ENCODE data around the gene C6orf62.
A peak's percentile ranks its signal among the peaks of the same experiment; 100 is the strongest.
"Not testable (repeated sequence)": the region's sequence is repeated elsewhere in the genome, so short reads cannot be mapped to it uniquely, and the experiment has no call there.

Gene C6orf62

GRCh38 chr6:24709014-24709711, 9.8 kb downstream of the C6orf62 start:
- TF ChIP-seq FOXP2 (optimal IDR thresholded peaks at IDR 0.05; ENCODE audit: control extremely low read depth, extremely low read length, insufficient read depth) (no peak), POLR2AphosphoS5 (IDR thresholded peaks at IDR 0.05; ENCODE audit: borderline replicate concordance, low read depth, low read length) (no peak), EZH2 (IDR thresholded peaks at IDR 0.05) (no peak)
- DNase-seq (ENCODE audit: low read depth, low spot score): no peak
- H3K9ac ChIP-seq (ENCODE audit: insufficient read length): no peak overlapping the region
- no peak overlapping the region for H3K4me3 ChIP-seq
- H3K36me3 ChIP-seq (ENCODE audit: insufficient read depth, low read length): peaks cover 99% of the 10 kb centered on the region
- no peaks in the 10 kb centered on the region for H3K9me3 ChIP-seq (ENCODE audit: low read depth, low read length)
- H3K27ac ChIP-seq: no peak overlapping the region

GRCh38 chr6:24708612-24709011, 10.3 kb downstream of the C6orf62 start:
- Histone ChIP-seq H3K36me3 (ENCODE audit: insufficient read depth, low read length) (peaks cover 99% of the 10 kb centered on the region), H3K9me3 (ENCODE audit: low read depth, low read length) (no peaks in the 10 kb centered on the region), H3K4me3 (no peak overlapping the region), H3K27ac (no peak overlapping the region), H3K9ac (ENCODE audit: insufficient read length) (no peak overlapping the region)
- no peak for DNase-seq (ENCODE audit: low read depth, low spot score)
- TF ChIP-seq POLR2AphosphoS5 (IDR thresholded peaks at IDR 0.05; ENCODE audit: borderline replicate concordance, low read depth, low read length): no peak
- TF ChIP-seq FOXP2 (optimal IDR thresholded peaks at IDR 0.05; ENCODE audit: control extremely low read depth, extremely low read length, insufficient read depth): no peak
- no peak for TF ChIP-seq EZH2 (IDR thresholded peaks at IDR 0.05)

- Histone ChIP-seq H3K9ac (ENCODE audit: insufficient read length) (no peak overlapping the region), H3K27ac (peak overlapping the region; percentile 49), H3K4me3 (no peak overlapping the region), H3K36me3 (ENCODE audit: insufficient read depth, low read length) (peaks cover 85% of the 10 kb centered on the region), H3K9me3 (ENCODE audit: low read depth, low read length) (no peaks in the 10 kb centered on the region)
- DNase-seq (ENCODE audit: low read depth, low spot score): no peak
- TF ChIP-seq POLR2AphosphoS5 (IDR thresholded peaks at IDR 0.05; ENCODE audit: borderline replicate concordance, low read depth, low read length) (no peak), EZH2 (IDR thresholded peaks at IDR 0.05) (no peak), FOXP2 (optimal IDR thresholded peaks at IDR 0.05; ENCODE audit: control extremely low read depth, extremely low read length, insufficient read depth) (no peak)
Measured at GRCh38 chr6:24704468-24704867, 14.5 kb downstream of the C6orf62 start.

GRCh38 chr6:24702720-24703282, 16.2 kb downstream of the C6orf62 start:
- TF ChIP-seq EZH2 (IDR thresholded peaks at IDR 0.05): no peak
- TF ChIP-seq FOXP2 (optimal IDR thresholded peaks at IDR 0.05; ENCODE audit: control extremely low read depth, extremely low read length, insufficient read depth): no peak
- TF ChIP-seq POLR2AphosphoS5 (IDR thresholded peaks at IDR 0.05; ENCODE audit: borderline replicate concordance, low read depth, low read length): no peak; the same call in 1 of the 2 replicates
- DNase-seq (ENCODE audit: low read depth, low spot score): no peak
- Histone ChIP-seq H3K9me3 (ENCODE audit: low read depth, low read length) (no peaks in the 10 kb centered on the region), H3K36me3 (ENCODE audit: insufficient read depth, low read length) (peaks cover 74% of the 10 kb centered on the region), H3K27ac (0 out of 2 replicates have a peak overlapping the region, but pooled peaks have one; percentile 45), H3K9ac (ENCODE audit: insufficient read length) (no peak overlapping the region), H3K4me3 (no peak overlapping the region)

GRCh38 chr6:24699521-24700359, 19.2 kb downstream of the C6orf62 start:
- Histone ChIP-seq H3K27ac (no peak overlapping the region), H3K4me3 (no peak overlapping the region), H3K36me3 (ENCODE audit: insufficient read depth, low read length) (peaks cover 44% of the 10 kb centered on the region), H3K9ac (ENCODE audit: insufficient read length) (no peak overlapping the region), H3K9me3 (ENCODE audit: low read depth, low read length) (no peaks in the 10 kb centered on the region)
- TF ChIP-seq FOXP2 (optimal IDR thresholded peaks at IDR 0.05; ENCODE audit: control extremely low read depth, extremely low read length, insufficient read depth) (no peak), POLR2AphosphoS5 (IDR thresholded peaks at IDR 0.05; ENCODE audit: borderline replicate concordance, low read depth, low read length) (no peak), EZH2 (IDR thresholded peaks at IDR 0.05) (no peak)
- DNase-seq (ENCODE audit: low read depth, low spot score): no peak

- no peak for DNase-seq (ENCODE audit: low read depth, low spot score)
- no peak overlapping the region for H3K9ac ChIP-seq (ENCODE audit: insufficient read length)
- no peak for TF ChIP-seq FOXP2 (optimal IDR thresholded peaks at IDR 0.05; ENCODE audit: control extremely low read depth, extremely low read length, insufficient read depth)
- TF ChIP-seq POLR2AphosphoS5 (IDR thresholded peaks at IDR 0.05; ENCODE audit: borderline replicate concordance, low read depth, low read length): no peak
- TF ChIP-seq EZH2 (IDR thresholded peaks at IDR 0.05): no peak
- H3K27ac ChIP-seq: no peak overlapping the region
- no peaks in the 10 kb centered on the region for H3K9me3 ChIP-seq (ENCODE audit: low read depth, low read length)
- peaks cover 11% of the 10 kb centered on the region for H3K36me3 ChIP-seq (ENCODE audit: insufficient read depth, low read length)
- H3K4me3 ChIP-seq: no peak overlapping the region
Measured at GRCh38 chr6:24696097-24696496, 22.9 kb downstream of the C6orf62 start.

GRCh38 chr6:24695635-24696034, 23.3 kb downstream of the C6orf62 start:
- H3K9ac ChIP-seq (ENCODE audit: insufficient read length); H3K27ac ChIP-seq; H3K36me3 ChIP-seq (ENCODE audit: insufficient read depth, low read length); H3K9me3 ChIP-seq (ENCODE audit: low read depth, low read length); H3K4me3 ChIP-seq; DNase-seq (ENCODE audit: low read depth, low spot score): not testable (repeated sequence)

GRCh38 chr6:24694198-24694597, 24.8 kb downstream of the C6orf62 start:
- no peak for DNase-seq (ENCODE audit: low read depth, low spot score)
- Histone ChIP-seq H3K36me3 (ENCODE audit: insufficient read depth, low read length) (peaks cover 4% of the 10 kb centered on the region; the same call in 1 of the 2 replicates), H3K9me3 (ENCODE audit: low read depth, low read length) (no peaks in the 10 kb centered on the region), H3K4me3 (no peak overlapping the region), H3K27ac (no peak overlapping the region), H3K9ac (ENCODE audit: insufficient read length) (no peak overlapping the region)
- no peak for TF ChIP-seq FOXP2 (optimal IDR thresholded peaks at IDR 0.05; ENCODE audit: control extremely low read depth, extremely low read length, insufficient read depth)
- no peak for TF ChIP-seq POLR2AphosphoS5 (IDR thresholded peaks at IDR 0.05; ENCODE audit: borderline replicate concordance, low read depth, low read length)
- TF ChIP-seq EZH2 (IDR thresholded peaks at IDR 0.05): no peak
